Common myeloid progenitor, CD34-positive (primary cell): Measurements from ENCODE around the gene CADPS.

Source experiments
- CTCF ChIA-PET: fragments of 350-600 bp; sonication (Branson Sonifier 250); formaldehyde crosslinking; loops from one replicate; lab custom pipeline; 2021; ENCODE audit warnings: antibody characterized with exemption; lab: Charles Lee
- POLR2A ChIA-PET: fragments of 350-600 bp; sonication (Branson Sonifier 250); formaldehyde crosslinking; loops from one replicate; lab custom pipeline; 2021; ENCODE audit warnings: antibody characterized with exemption; lab: Charles Lee
- DNase-seq, 3 donors: peaks; one replicate each; pipeline versions ENCODE4 v3.0.0 to v3.0.0-alpha.2; 2013
- H3K27ac ChIP-seq, 2 experiments: 1 replicate in 1 of 2; 2 replicates in 1 of 2; pipeline ENCODE4 v1.7.0; 2013; ENCODE audit warnings: inconsistent platforms in 2 of 2, low read length in 2 of 2, mild to moderate bottlenecking in 2 of 2, low read depth in 1 of 2, moderate library complexity in 1 of 2; ENCODE audit not compliant: severe bottlenecking in 2 of 2, insufficient read depth in 1 of 2, poor library complexity in 1 of 2
- H3K27me3 ChIP-seq, 5 experiments: replicated peaks in 2 of 5; 1 replicate in 3 of 5; 2 replicates in 2 of 5; pipeline versions ENCODE4 v1.6.1 to v1.7.0; 2013; ENCODE audit warnings: low read length in 4 of 5, mild to moderate bottlenecking in 2 of 5, moderate library complexity in 2 of 5, inconsistent platforms in 1 of 5; ENCODE audit not compliant: insufficient read depth in 5 of 5, control insufficient read depth in 4 of 5
- H3K36me3 ChIP-seq, 4 experiments: 1 replicate in 2 of 4; 2 replicates in 2 of 4; pipeline versions ENCODE4 v1.6.1 to v1.7.0; 2013; ENCODE audit warnings: low read length in 3 of 4, control low read depth in 1 of 4, mild to moderate bottlenecking in 1 of 4; ENCODE audit not compliant: control insufficient read depth in 4 of 4, insufficient read depth in 4 of 4
- H3K4me1 ChIP-seq, 4 experiments: 1 replicate in 3 of 4; 2 replicates in 1 of 4; pipeline versions ENCODE4 v1.6.1 to v1.7.1; 2013; ENCODE audit warnings: low read length in 3 of 4, mild to moderate bottlenecking in 3 of 4, control low read depth in 1 of 4, inconsistent platforms in 1 of 4, moderate library complexity in 1 of 4; ENCODE audit not compliant: control insufficient read depth in 4 of 4, insufficient read depth in 4 of 4; ENCODE audit errors: control extremely low read depth in 1 of 4
- H3K4me3 ChIP-seq, 7 experiments: 1 replicate in 4 of 7; 2 replicates in 3 of 7; pipeline versions ENCODE4 v1.5.1 to v1.7.0; 2013; ENCODE audit warnings: mild to moderate bottlenecking in 7 of 7, low read length in 6 of 7, moderate library complexity in 6 of 7, inconsistent platforms in 2 of 7, low read depth in 2 of 7, control low read depth in 1 of 7; ENCODE audit not compliant: insufficient read depth in 4 of 7, control insufficient read depth in 1 of 7; ENCODE audit errors: extremely low read depth in 1 of 7
- H3K9me3 ChIP-seq, 5 experiments: 1 replicate in 4 of 5; 2 replicates in 1 of 5; pipeline versions ENCODE4 v1.6.1 to v1.7.1; 2013; ENCODE audit warnings: low read length in 4 of 5, mild to moderate bottlenecking in 2 of 5, inconsistent platforms in 1 of 5, low read depth in 1 of 5, moderate library complexity in 1 of 5; ENCODE audit not compliant: control insufficient read depth in 4 of 5, insufficient read depth in 2 of 5; ENCODE audit errors: control extremely low read depth in 1 of 5
- WGBS: methylation state at CpG from one replicate; pipeline ENCODE4 v1.1.5; 2013; ENCODE audit not compliant: insufficient coverage; 5-methylcytosine and 5-hydroxymethylcytosine counted together

CADPS gene

DNA sequence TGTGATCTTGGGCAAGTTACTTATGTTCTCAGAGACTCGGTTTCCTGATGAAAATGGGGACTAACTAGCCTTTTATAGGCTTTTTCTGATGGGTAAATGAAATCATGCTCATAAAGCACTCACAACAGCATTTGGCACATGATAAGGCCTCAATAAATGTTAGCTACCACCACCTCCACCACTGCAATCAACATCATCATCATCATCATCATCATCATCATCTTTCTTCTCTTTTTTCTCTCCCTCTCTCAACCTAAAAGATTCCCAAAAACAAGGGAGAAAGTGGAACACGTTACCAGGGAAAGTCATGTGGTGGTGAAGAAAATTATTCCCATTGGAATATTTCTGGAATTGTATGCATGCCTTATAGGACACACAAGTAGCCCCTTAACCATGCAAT is 468.3 kb downstream of the CADPS start:
- DNase-seq = no peak
- ChIA-PET POLR2A (no interaction called here), CTCF (no interaction called here)
- Histone ChIP-seq H3K9me3 (peaks cover 0 to 1% (median 0%) of the 10 kb centered on the region in 5 experiments), H3K4me3 (no peak overlapping the region), H3K27ac (no peak overlapping the region), H3K27me3 (peaks cover 2 to 10% (median 9%) of the 10 kb centered on the region in 5 experiments), H3K36me3 (no peaks in the 10 kb centered on the region), H3K4me1 (no peaks in the 10 kb centered on the region)
- 80% methylated on average over 1 of the region's 2 CpGs for WGBS

DNA sequence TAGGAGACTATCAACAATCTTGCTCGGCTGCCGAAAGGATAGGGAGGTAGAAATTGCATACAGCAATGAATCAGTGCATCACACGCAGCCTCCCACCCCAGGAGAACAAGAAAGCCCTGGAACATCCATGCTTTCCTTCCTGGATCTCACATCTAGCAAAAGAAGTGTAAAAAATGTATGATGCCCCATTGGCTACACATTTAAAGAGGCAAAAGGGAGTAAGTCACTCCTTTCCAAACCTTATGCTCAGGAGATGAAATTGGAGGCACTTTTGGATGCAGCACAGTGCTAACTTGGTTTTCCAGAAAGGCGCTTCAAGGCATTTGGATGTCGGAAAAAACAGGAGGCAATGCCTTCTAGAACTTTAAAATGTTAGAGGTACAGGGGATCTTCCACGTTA is 469.6 kb downstream of the CADPS start:
- Histone ChIP-seq H3K27ac (no peak overlapping the region), H3K9me3 (peaks cover 0 to 1% (median 0%) of the 10 kb centered on the region in 5 experiments), H3K4me1 (no peaks in the 10 kb centered on the region), H3K27me3 (peaks cover 3 to 7% (median 4%) of the 10 kb centered on the region in 5 experiments), H3K4me3 (no peak overlapping the region), H3K36me3 (no peaks in the 10 kb centered on the region)
- no peak for DNase-seq
- 92% methylated on average over 3 of the region's 6 CpGs for WGBS
- POLR2A ChIA-PET = no interaction called here
- CTCF ChIA-PET = no interaction called here

DNA sequence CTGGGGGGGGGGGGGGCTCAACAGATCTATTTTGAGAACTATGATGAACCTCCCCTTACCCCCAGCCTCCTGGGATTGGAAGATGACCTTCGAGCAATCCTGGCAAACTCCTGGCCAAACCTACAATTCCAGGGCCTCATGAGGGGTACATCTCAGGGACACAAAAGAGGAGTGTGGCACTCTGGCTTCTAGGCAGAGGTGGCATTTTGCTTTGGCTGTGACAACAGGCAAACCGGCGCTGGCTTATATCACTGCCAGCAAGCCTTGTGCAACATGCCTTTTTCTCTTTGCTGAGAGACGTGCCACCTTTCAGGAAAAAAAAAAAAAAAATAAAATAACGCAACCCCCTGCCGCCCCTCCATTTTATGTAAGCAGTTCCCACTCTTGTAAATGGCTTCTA is 470.1 kb downstream of the CADPS start:
- H3K27ac ChIP-seq = no peak overlapping the region
- peaks cover 0 to 1% (median 0%) of the 10 kb centered on the region in 5 experiments for H3K9me3 ChIP-seq
- H3K4me3 ChIP-seq = no peak overlapping the region
- ChIA-PET CTCF (no interaction called here), POLR2A (no interaction called here)
- H3K27me3 ChIP-seq = peaks cover 2 to 7% (median 3%) of the 10 kb centered on the region in 5 experiments
- no peak for DNase-seq
- 95% methylated on average over 3 of the region's 6 CpGs for WGBS
- no peaks in the 10 kb centered on the region for H3K4me1 ChIP-seq
- H3K36me3 ChIP-seq = no peaks in the 10 kb centered on the region

DNA sequence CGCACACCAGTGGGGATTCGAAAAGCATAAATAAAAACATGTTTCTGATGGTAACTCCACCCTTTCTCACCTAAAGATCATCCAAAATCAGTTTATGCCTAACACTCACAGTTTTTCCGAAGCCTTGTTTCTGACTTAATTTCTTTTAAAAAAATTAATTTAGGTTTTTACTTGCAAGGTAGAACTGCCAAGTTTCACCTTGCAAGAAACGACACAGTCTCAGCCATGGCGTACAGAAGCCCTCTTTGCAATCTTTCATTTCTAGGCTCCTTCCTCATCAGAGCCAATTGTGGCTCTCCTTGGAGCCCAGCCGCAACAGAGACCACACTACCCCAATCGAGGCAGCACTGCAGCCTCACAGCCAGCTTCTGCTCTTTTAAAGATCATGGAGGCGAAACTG is 470.9 kb downstream of the CADPS start:
- peaks cover 2 to 7% (median 3%) of the 10 kb centered on the region in 5 experiments for H3K27me3 ChIP-seq
- H3K4me3 ChIP-seq = no peak overlapping the region
- no peaks in the 10 kb centered on the region for H3K36me3 ChIP-seq
- 86% methylated on average over 5 of the region's 8 CpGs for WGBS
- CTCF ChIA-PET = no interaction called here
- H3K4me1 ChIP-seq = no peaks in the 10 kb centered on the region
- no peak for DNase-seq
- H3K9me3 ChIP-seq = peaks cover 0 to 1% (median 0%) of the 10 kb centered on the region in 5 experiments
- POLR2A ChIA-PET = no interaction called here
- no peak overlapping the region for H3K27ac ChIP-seq

DNA sequence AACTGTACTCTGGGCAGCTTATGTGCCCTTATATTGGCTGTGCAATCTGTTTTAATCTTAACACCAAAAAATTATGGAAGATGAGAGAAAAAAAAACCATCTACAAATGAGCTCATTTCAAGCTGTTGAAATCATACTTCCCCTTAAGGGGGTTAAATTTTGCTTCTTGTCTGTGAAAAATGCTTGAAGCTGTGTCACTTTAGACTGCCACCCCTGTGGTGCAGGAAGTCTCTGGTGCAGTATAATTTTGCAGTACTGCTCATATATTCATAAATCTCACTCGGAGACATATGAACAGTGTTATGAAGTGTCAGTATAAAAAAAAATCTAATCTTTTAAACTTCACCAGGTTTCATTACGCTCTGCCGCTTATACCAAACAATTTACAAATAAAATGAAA is 471.5 kb downstream of the CADPS start:
- Histone ChIP-seq H3K4me1 (no peaks in the 10 kb centered on the region), H3K4me3 (no peak overlapping the region), H3K9me3 (peaks cover 0 to 3% (median 0%) of the 10 kb centered on the region in 5 experiments), H3K36me3 (no peaks in the 10 kb centered on the region), H3K27ac (no peak overlapping the region), H3K27me3 (peaks cover 2 to 9% (median 3%) of the 10 kb centered on the region in 5 experiments)
- POLR2A ChIA-PET = no interaction called here
- no peak for DNase-seq
- no CpG with 5 or more reads among the region's 3 CpGs for WGBS
- CTCF ChIA-PET = no interaction called here

DNA sequence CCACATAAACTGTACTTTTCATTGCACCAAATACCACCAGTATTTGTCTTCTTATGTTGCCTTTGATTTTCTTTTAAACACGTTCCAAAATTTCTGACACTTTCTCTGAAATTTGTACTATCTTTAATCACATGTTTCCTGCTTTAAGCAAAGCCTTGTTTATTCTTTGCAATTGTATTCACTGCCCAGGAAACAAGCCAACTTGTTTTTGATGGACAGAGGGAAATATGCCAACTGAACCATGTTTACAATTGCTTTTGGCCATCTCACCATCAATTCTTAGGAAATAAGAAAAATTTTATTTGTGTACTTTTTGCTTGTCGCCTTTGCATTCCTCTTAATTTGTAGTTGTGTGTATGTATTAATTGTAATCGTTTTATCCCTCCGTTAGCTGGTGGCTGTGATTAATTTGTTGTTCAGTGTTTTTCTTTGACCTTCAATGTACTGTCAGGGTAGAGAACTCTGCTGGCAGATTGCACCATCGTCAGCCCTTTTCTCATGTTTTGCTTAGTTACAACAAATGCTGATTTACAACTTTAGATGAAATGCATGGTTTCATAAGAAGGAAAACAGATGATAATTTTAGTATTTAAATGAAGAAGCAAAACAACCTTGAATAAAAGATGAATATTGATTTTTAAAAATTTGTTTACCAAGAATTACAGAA is 482.5 kb downstream of the CADPS start:
- Histone ChIP-seq H3K4me3 (no peak overlapping the region), H3K36me3 (no peaks in the 10 kb centered on the region), H3K4me1 (no peaks in the 10 kb centered on the region), H3K9me3 (peaks cover 0 to 5% (median 0%) of the 10 kb centered on the region in 5 experiments), H3K27me3 (peaks cover 2 to 36% (median 4%) of the 10 kb centered on the region in 5 experiments), H3K27ac (no peak overlapping the region)
- CTCF ChIA-PET = no interaction called here
- 33% methylated on average over 3 of the region's 5 CpGs for WGBS
- POLR2A ChIA-PET = no interaction called here
- no peak for DNase-seq

DNA sequence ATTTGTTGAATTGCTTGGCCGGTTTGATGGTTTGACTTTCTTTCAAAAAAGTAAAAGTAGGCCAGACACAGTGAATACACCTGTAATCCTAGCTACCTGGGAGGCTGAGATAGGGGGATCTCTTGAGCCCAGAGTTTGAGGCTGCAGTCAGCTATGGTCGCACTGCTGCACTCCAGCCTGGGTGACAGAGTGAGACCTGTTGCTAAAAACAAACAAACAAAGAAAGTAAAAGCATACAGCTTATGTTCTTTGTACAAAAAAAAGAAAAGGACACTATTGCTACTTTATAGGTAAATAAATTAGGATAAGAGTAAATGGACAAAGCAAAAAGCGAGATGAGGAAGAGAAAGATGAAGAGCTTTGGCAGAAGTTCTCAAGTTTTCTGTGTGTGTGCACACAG is 488.0 kb downstream of the CADPS start:
- POLR2A ChIA-PET = no interaction called here

More for the DNA sequence above, 488.0 kb downstream of the CADPS start:
- Histone ChIP-seq H3K36me3 (no peaks in the 10 kb centered on the region), H3K4me3 (no peak overlapping the region), H3K9me3 (peaks cover 0 to 5% (median 0%) of the 10 kb centered on the region in 5 experiments), H3K27me3 (peaks cover 0 to 52% (median 7%) of the 10 kb centered on the region in 5 experiments), H3K4me1 (no peaks in the 10 kb centered on the region), H3K27ac (no peak overlapping the region)
- CTCF ChIA-PET = interaction anchor here (0.8 kb wide), 1 partner anchor 22 kb away, joined by 3 read pairs; no protein-coding TSS in a partner anchor
- 100% methylated on average over 1 of the region's 3 CpGs for WGBS
- no peak for DNase-seq
